Muscle of back (tissue), 13 donors: ENCODE results near the gene CCNK. TPM values are rescaled to one million over a fixed set of nuclear protein-coding genes. Genes with fewer than 3 reads are reported as not detected.

Experiments
- DNase-seq, 3 donors: peaks; one replicate each; pipeline versions ENCODE4 v3.0.0 to v3.0.0-alpha.2; 2013
- long read RNA-seq, 9 donors: transcript quantifications; one replicate each; lab custom pipeline, GENCODE V29; 2026
- polyA plus RNA-seq, 10 donors: library from polyadenylated mRNA; unstranded; fragments of 120-200 nt; gene quantifications; one replicate each; pipeline ENCODE4 v1.2.1, GENCODE V29; 2013; ENCODE audit not compliant: insufficient read length in 10 of 10

CCNK gene
- polyA plus RNA-seq, result 10 to 100 TPM; 30.9 to 46.5 (median 33.8) TPM
- long read RNA-seq, donor 1, partial matches to known transcripts, result 19 of 22 reads
- long read RNA-seq, donor 1, other reads (novel, unspliced or antisense), result 0 of 22 reads
- long read RNA-seq, donor 2, partial matches to known transcripts, result 5 of 9 reads
- long read RNA-seq, donor 2, other reads (novel, unspliced or antisense), result 0 of 9 reads
- long read RNA-seq, donor 3, result 0 reads
- long read RNA-seq, donor 4, partial matches to known transcripts, result 15 of 18 reads
- long read RNA-seq, donor 4, other reads (novel, unspliced or antisense), result 0 of 18 reads
- long read RNA-seq, donor 5, partial matches to known transcripts, result 37 of 41 reads
- long read RNA-seq, donor 5, other reads (novel, unspliced or antisense), result 0 of 41 reads
- long read RNA-seq, donor 6, partial matches to known transcripts, result 12 of 16 reads
- long read RNA-seq, donor 6, other reads (novel, unspliced or antisense), result 0 of 16 reads
- long read RNA-seq, donor 7, partial matches to known transcripts, result 5 of 7 reads
- long read RNA-seq, donor 7, other reads (novel, unspliced or antisense), result 0 of 7 reads
- long read RNA-seq, donor 8, partial matches to known transcripts, result 0 of 1 reads
- long read RNA-seq, donor 8, other reads (novel, unspliced or antisense), result 0 of 1 reads
- long read RNA-seq, donor 9, result 0 reads

DNA sequence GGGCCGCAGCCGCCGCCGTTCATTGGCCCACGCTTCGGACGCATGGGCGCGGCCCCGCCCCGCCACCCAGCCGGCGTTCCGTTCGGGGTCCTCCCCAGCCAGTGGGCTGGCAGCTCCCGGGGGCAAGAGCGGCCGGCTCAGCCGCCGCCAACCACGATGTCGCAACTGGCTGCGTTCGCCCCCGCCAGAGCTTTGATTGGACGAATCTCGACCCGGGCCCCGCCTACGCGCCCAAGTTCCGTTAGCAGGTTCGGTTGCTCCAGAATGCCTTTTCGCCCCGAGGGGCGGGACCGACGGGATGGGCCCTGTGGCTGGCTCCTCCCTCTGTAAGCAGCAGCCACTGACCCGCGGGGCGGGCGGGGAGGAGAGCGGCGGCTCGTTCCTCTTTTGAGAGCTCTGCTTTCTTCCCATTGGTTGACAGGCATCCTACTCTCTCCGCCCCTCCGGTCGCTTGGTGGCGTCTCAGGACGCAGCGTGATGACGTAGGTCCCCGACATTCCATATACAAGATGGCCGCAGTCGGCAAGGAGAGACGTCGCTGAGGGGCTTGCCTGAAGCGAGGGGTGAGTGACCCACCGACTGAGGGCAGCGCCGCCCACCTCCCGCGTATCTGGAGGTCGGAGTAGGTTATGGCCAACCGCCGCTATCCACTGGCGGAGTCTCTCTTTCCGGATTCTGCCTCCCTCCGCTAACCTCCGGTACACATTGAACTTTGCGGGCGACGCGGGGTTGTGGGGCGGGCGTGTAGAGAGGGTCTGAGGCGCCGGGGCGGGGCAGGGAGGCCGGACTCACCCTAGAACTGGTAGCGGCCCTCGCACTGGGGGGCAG is at the start of gene CCNK:
CCNK (plus strand) TSS at position 493 of the 828 bp plus-strand sequence. CDS start 11,269 bp downstream, outside the sequence.
- DNase-seq, result peak; percentile 100

DNA sequence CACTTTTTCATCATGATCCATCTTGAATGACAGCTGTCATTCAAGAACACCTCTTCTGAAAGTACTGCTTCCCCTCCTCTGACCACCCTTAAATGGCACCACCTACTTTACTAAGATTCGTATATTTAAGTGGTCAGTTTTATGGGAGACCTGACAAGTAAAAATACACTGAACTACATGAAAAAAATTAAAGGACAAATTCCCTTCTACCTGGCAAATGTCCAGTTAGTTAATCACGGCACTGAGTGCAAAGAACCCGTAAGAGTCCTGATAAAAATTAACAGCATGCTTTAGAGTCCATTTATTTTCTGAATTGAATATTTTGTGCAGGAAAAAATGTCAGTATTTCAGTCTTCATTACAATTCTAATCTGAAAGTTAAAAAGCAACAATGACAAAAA is 49.2 kb upstream of the CCNK start:
- DNase-seq, result no peak

DNA sequence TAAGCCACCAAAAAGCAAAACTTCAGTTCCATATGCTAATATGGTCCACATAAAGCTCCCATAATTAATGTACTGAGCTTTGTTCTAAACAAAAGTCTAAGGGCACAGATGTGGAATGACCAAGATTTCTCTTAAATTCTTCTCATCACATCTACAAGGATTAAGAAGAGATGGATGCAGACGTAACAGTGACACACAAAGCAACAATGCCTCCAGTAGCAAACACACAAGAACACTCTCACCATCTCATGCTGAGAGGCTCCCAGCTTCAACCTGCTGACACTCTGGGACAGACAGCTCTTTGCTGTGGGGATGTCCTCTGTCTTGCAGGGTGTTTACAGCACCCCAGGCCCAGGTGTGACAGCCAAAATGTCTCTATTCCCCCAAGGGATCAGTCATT is 48.7 kb upstream of the CCNK start:
- no peak for DNase-seq

DNA sequence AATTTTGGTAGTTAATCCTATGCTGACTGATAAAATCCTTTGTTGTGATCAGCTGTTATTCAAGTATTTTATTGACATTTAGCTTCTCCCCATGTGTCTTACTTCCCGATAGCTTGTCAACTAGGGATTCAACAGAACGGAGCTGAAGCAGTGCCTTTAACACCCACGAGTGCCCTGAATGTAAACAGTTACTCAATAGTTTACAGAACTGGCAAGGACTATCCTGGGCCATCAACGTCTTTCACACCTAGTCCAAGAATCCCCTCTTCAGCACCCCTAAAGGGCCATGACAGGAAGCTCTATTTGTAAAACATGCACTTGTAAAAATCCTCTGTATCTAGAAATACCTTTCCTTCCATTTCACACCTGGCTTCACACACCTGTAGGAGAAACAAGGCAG is 45.9 kb upstream of the CCNK start:
- DNase-seq, result no peak

DNA sequence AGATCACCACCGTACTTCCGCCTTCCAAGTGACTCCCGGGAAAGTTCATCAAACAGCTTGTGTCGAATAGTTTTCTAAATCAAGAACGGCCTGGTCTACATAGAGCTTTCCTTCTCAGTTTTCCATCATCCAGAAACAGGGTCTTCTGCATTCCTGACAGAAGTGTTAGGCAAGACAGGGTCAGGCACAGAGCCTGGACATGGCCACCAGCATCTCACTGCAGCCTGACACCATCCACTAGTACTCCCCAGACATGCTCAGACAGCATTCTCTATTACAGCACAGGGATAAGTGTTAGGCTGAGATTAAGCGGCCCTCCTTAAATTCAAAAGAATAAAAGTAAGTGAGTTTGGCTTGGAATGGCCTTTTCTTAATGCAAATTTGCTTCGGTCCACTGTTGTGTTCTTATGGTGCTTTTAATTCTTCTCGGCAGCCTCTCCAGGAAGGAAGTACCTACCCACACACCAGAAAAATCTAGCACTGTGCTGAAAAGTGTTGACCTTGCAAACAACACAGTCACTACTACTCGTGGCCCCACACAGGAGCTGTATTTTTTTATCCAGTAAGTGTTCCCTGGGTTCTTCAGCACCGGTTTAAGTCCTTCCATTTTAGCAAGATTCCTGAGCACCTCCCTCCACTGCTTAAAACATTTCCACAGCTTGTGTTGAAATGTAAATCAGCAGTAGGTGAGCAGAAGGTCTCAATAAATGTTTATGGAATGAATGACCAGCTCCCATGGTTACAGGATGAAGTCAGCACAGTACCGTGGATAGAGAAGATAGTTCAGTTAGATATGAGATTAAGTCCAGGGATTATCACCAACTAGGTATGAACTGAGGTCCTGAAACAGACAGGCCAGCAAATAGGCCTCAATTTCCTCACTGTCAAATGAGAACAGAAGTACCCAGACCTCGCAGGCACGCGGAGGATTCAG is 44.7 kb upstream of the CCNK start:
- DNase-seq, result no peak

DNA sequence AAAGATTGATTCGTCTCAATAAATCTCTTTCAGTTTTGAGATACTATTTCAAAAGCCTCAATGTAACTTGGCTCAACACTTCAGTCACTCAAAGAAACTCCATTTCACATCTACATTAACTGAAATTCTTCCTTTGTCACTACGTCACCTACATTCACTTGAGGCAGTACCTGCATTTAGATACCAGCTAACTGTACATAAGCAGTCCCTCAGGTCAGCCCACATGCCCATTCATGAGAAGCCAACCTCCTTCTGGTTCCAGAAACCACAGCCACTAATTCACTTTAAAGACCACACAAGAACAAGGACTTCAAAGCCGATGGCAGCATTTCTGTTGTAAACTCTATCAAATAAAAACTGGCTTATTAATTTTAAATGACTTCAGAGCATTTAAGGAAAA is 43.5 kb upstream of the CCNK start:
- no peak for DNase-seq

DNA sequence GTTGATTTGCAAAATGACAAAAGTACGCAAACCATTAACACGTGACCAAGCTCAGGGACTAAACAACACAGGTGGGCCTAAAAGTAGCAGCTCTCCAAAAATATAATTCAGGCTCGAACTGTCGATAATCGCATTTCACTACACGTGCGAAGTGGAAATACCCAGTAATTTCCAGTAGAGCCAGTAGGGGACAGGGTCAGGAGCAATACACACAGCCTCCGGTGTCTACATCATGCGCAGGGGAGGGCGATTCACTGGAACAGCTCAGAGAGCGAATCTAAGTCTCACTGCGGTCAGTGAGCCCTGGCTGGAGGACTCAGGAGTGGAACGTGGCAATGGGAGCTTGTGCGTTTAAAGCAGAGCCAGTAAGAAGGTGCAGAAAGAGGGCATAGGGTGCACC is 40.9 kb upstream of the CCNK start:
- no peak for DNase-seq

DNA sequence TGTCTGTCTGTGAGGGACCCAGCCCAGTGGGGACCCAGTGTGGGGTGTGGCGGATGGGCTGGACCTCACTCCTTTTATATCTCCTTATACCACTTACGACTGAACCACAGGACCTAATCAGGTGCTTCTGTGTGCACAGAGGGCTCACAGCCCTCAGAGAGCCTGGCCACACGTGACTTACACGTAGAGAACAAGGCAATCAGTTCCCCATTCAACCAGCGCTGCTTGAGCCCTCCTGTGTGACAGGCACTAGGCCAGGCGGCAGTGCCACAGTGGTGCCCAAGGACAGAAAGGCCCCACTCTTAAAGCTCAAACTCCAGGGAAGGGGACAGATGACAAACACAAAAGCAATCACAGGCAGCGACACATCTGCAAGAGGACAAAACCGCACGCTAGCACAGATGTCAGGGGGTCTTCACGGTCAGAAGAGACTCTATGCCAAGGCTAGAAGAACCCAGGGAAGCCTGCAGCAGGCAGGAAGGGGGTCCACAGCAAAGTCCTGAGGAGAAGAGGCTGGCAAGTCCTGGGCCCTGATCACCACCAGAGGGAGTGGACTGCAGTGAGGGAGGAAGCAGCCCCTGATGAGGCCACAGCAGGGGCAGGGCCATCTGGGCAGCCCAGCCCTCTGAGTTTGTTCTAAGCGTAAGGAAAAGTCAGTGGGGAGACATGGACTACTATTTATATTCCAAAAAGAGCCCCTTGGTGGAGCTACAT is 39.9 kb upstream of the CCNK start:
- peak in 1 of 3 donors; percentile 15 for DNase-seq

DNA sequence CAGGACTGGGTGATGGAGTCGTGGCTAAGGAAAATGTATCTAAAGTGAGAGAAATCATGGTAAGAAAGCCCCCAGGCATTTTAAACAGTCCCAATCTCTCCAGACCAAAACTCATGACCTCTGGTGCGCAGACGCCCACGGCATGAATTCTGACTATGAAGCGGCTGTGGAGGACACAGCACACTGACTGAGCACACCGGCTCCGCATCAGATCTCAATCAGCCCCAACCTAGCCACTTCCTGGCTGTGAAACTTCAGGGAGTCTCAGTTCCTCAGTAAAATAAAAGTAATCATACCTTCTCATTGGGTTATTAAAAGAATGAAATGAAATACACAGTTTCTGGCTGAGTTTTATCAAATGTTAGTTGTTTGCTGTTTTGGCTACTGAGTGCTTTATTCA is 39.3 kb upstream of the CCNK start:
- no peak for DNase-seq

DNA sequence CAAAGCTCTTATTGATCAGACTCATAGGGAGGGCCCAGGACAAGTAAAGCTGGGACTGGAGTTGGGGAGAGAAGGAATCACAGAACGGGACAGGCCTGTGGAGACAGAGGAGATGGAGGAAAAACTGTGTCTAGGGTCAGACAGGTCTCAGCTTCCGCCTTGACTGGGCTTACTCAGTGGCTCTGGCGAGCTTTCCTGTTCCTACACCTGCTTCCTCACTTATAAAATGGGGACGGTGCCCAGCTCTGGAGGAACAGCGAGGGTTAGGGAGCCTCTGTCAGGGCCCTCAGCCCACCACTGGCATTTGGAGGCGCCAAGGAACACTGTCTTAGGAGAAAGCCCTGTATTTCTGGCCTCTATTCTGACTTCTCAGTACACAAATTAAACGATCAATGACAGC is 35.3 kb upstream of the CCNK start:
- DNase-seq, result peak in 1 of 3 donors; percentile 16

DNA sequence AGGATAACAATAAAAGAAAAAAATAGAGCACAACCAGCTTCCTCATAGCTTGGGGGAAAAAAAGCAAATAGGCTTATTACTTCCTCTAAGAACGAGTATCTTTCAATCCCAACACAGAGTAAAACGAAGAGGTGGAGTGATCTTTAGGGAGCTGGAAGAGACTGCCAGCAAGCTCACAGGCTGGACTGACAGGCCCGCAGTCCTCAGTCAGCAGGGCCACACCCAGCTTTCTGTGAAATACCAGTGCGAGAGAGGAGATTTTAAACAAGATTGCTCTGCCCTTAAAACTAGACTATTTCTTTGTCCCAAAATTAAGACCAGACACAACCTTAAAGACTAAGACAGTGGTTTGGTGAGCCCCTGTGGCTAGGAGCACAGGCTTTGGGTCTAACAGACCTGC is 33.5 kb upstream of the CCNK start:
- no peak for DNase-seq

DNA sequence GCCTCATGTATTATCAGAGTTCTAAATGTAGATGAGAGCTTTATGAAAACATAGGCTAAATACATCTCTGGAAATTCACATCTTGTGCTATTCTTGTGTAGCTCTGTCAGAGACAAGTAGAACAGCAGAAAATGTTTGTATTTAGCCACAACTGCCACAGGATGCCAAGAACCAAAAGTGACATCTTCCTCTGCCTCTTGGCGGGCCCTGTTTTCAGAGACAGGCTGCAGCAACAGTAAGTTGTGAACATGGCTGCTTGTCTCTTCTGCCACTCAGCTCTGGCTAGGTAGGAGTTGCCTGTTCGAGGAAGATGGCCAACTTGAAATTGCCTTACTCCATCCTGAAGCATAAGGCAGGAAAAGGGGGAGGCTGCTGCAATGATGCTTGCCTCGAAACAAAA is 30.9 kb upstream of the CCNK start:
- no peak for DNase-seq

DNA sequence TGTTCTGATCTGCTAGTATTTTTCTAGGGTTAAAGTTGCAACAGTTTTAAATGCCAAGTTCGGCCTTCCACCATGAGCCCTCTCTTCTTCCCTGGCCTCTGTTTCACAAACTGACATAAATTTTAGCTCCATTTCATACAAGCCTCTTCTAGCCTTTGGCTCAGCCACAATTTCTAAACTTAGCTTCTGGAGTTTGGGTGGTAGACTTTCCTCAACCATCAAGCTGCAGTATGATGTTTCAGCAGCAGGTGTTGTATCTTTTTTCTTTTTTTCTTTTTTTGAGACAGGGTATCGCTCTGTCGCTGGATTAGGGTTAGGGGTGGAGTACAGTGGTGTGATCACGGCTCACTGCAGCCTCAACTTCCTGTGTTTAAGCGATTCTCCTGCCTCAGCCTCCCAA is 30.0 kb upstream of the CCNK start:
- no peak for DNase-seq

DNA sequence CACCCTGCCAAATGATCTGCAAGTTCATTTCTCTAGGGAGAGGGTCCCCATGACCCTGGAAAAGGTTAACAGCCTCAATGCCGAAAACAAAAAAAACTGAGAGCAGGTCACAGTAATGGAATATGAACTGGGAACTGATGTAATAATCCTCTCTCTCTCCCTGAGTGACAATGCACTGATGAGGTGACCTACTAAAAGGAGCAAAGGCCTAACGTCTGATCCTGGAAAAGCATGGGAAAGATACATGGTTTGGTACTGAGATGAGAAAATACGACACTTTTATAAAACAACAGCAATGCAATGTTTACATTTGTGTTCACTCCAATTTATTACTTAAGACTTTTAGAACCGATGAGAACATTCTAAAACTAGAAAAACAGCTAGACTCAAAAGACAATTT is 28.2 kb upstream of the CCNK start:
- DNase-seq, result no peak

DNA sequence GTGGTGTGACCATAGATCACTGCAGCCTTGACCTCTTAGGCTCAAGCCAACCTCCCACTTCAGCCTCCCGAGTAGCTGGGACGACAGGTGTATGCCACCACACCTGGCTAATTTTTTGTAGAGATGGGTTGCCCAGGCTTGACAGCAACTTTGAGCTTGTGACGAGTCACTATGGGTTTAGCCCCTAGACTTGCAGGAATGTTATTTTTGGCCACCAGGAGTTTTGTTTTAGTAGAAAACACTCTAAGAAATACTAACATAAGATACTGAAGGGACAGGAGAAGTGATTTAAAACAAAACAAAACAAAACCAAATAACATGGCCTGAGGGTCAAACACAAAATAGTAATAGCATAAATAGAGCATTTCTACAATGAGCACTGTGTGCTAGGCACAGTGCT is 27.0 kb upstream of the CCNK start:
- DNase-seq, result no peak

DNA sequence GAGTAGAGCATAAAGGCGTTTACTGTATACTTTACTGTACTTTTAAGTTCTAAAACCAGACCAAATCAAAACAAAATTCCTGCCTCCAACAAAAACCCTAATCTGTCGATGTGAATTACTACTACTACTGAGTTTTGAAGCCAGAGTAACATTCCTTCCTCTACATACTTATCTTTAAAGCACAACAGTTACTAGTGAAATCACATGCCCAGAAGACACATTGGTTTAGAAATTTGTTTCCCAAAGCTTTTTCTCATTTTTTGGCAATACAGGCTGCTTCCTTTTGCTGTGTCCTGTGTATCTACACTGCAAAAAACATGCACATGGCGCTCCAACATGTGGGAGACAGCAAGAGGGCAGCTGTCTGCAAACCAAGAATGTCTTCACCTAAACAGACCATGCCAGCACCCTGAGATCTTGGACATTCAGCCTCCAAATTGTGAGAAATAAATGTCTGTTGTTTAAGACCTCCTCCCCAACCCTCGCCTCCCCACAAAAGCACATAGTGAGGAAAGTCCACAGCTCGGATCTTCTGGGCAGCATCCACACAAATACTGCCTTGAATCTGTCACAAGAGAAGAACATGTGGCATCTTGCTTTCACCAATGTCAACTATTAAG is 21.6 kb upstream of the CCNK start:
- no peak for DNase-seq

DNA sequence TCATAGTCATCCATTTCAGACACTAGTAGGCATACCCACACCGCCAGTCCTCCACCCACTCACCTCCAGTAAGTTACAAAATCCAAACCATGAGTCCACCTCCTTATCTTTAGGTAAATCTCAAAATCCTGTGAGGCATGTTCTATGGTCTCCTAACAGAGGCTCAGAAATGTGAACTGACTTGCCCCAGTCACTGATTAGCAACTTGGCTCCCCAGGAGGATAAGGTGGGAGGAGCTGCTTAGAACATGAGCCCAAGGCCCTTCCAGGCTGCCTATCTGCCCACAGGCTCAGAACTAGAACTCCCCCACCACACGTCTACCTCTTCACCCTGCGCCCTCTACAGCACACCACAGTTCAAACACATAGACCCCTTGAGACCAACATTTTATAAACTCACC is 20.4 kb upstream of the CCNK start:
- DNase-seq, result no peak

DNA sequence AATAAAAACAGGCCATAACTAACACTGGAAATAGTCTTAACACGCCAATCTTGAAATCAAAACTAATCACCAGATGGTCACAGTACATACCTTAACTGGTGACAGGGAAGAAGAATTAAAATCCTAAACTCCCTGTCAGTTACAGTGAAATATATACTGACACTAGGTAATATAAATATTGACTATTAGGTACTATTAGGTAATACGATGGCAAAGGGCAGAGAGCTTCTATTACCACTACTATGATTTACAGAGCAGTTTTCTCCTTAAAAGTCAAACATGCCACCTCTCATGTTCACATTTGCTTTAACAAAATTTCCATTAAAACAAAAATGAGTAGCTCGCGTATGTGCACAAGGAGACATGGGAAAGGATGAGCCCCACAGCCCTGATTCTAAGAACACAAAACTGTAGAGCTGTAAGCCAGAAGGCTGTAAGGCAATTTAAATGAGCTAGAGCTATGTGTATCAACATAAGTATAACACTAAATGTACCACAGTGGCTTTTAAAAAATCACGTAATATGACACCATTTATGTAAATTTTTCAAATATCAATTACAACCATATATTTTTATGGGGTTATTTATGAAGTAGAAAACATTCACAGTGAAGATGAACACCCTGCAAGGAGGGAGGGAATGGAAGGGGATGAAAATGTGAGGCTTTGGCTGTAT is 19.7 kb upstream of the CCNK start:
- DNase-seq, result no peak

DNA sequence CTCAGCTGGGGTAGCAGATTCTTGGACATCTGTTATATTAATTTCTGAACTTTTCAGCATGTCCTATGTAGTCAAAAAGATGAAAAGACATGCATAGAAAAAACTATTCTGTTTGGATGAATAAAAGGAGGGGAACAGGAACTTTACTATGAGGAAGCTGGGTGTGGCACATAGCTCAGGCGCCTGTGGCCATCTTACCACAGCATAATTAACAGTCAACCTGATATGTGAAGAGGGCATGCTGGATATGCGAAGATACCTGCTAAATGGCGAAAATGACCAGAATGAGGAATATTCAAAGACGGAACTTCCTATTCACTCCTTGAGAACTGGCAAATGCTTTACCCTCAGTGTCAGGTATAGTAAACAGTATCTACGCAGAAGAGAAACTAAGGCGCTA is 19.0 kb upstream of the CCNK start:
- no peak for DNase-seq

DNA sequence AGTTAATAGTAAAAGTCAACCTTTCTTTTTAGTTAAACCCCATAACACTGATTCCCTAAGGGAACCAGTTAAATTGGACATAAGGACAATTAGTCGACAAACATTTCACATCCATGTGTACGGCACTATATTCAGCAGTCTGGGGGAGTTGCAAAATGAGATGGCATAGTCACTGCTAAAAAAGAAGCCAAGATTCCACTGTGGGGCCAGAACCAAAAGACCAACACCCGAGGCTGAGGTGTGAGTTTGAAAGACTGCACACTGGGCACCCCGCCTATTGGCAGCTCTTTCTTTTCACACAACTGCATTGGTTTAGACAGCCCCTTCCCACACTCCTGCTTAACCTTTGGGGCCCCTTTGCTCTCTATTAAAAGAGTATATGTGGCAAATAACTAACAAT is 17.2 kb upstream of the CCNK start:
- DNase-seq, result no peak
